ENCODE results near the gene USP25.
"Not testable (repeated sequence)": the region's sequence is repeated elsewhere in the genome, so short reads cannot be mapped to it uniquely, and the experiment has no call there.

USP25 gene

GRCh38 chr21:15731243-15731613 lies 1.4 kb downstream of the USP25 start:
- no peak for DNase-seq (ENCODE audit: low read depth)

- DNase-seq (ENCODE audit: low read depth), result no peak
Observed at GRCh38 chr21:15732290-15732995, 2.7 kb downstream of the USP25 start.

- DNase-seq (ENCODE audit: low read depth), result no peak
Observed at GRCh38 chr21:15732996-15733329, 3.2 kb downstream of the USP25 start.

DNA sequence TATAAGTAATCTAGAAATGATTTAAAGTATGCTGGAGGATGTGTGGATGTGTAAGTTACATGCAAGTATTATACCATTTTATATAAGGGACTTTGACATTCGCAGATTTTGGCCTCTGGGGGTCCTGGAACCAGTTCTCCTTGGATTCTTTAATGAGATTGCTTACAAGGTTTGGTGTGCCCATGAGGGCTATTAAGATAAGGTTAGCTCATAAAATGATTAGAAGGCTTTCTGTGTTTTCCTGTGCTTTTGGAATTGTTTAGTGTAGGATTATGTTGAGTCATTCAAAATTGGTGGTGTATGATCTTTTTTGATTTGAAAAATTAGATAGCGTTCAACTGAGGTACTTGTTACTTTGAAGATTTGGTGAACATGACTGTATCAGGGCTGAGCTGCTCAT lies 5.6 kb downstream of the USP25 start:
- no peak for DNase-seq (ENCODE audit: low read depth)

DNA sequence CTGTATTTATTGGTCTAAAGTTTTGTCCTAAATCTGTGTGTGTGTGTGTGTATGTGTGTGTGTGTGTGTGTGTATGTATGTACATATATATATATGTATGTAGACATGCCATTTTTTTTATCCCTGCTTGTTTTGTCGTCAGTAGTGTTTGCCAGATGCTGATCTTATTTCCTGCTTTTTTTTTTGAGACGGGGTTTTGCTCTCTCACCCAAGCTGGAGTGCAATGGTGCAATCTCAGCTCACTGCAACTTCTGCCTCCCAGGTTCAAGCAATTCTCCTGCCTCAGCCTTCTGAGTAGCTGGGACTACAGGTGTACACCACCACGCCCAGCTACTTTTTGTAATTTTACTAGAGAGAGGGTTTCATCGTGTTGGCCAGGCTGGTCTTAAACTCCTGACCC lies 6.1 kb downstream of the USP25 start:
- DNase-seq (ENCODE audit: low read depth), result not testable (repeated sequence)

DNA sequence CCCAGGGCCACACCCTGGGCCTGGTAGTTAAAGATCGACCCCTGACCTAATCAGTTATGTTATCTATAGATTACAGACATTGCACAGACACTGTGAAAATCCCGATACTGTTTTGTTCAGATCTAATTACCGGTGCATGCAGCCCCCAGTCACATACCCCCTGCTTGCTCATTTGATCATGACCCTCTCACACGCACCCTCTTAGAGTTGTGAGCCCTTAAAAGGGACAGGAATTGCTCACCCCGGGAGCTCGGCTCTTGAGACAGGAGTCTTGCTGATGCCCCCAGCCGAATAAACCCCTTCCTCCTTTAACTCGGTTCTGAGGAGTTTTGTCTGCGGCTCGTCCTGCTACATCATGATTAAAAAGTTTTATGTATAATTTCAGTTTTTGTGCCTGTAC lies 9.0 kb downstream of the USP25 start:
- DNase-seq (ENCODE audit: low read depth), result not testable (repeated sequence)

DNA sequence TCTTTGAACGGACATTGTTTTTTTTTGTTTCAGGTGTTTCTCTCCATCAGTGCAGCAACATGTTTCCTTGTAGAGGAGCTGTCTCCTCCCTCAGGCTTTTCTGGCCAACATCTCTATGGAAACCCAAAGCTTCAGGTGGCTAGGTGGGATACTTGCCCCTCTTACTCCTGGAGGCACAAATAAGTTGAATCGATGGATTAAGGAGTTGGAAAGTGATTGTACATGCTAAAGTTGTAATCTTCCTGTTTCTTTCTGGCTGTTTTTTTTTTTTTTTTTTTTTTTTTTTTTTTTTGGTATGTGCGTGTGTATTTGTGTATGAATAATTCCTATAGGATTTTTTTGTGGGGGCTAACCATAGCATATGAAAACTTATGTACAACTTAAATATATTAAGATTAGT lies 10.6 kb downstream of the USP25 start:
- DNase-seq (ENCODE audit: low read depth), result no peak

GRCh38 chr21:15741510-15741909 lies 11.7 kb downstream of the USP25 start:
- DNase-seq (ENCODE audit: low read depth), result no peak

GRCh38 chr21:15742052-15742670 lies 12.4 kb downstream of the USP25 start:
- no peak for DNase-seq (ENCODE audit: low read depth)

DNA sequence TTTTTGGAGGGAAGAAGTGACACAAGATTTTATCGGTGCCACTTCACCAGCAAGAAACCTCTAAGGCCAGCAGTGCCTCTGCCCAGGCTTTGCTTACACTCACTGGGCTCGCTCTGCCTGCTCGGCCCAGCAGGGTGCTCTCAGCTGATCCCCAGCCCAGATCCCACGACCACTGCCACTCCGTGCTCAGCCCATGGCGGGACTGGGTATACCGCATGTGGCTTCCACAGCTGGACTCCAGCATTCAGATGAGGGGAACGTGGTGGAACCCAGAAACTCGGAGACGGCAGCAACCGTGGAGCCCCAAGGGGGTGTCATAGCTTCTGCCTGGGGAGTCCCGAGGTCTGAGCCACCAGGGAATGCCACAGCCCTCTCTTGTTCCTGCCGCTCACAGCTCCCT lies 12.9 kb downstream of the USP25 start:
- DNase-seq (ENCODE audit: low read depth), result no peak

GRCh38 chr21:15743593-15743992 lies 13.8 kb downstream of the USP25 start:
- no peak for DNase-seq (ENCODE audit: low read depth)

DNA sequence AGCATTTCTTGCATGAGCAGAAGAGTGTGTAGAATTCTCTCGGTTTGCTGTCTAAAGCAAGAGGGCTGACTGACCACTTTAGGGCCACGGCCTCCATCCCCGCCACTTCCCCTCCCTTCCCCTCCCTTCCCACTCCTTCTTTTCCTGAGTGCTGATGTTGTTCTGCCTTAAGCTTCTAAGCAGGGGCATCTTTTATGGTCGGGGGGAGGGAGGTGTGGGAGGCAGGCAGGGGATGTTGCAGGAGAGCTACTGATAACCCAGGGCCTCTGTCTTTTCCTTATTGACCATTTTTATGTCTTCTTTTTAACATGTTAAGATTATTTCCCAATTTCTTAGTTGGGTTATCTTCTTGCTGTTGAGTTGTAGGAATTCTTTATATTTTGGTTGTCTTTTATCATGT lies 15.1 kb downstream of the USP25 start:
- DNase-seq (ENCODE audit: low read depth), result no peak

DNA sequence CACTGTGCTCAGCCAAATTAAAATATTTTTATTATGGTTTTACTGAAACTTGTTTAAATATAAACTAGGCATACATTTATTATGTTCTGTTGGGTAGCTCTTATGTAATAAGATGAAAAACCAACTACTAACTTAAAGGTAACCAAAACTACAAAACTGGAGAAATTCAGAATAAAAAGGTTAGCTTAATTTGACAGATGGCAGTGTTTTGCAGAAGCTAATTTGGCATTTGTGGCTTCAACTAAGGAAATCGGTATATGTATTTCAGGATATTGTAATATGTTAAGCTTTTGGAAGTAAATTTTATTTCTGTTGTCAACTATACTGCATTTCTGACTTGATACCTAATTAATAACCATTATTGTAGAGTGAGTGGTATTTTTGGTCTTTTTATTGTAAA lies 18.8 kb downstream of the USP25 start:
- DNase-seq (ENCODE audit: low read depth), result no peak

- DNase-seq (ENCODE audit: low read depth), result no peak
Observed at GRCh38 chr21:15749082-15749860, 19.5 kb downstream of the USP25 start.

GRCh38 chr21:15749861-15750159 lies 20.0 kb downstream of the USP25 start:
- DNase-seq (ENCODE audit: low read depth), result no peak

DNA sequence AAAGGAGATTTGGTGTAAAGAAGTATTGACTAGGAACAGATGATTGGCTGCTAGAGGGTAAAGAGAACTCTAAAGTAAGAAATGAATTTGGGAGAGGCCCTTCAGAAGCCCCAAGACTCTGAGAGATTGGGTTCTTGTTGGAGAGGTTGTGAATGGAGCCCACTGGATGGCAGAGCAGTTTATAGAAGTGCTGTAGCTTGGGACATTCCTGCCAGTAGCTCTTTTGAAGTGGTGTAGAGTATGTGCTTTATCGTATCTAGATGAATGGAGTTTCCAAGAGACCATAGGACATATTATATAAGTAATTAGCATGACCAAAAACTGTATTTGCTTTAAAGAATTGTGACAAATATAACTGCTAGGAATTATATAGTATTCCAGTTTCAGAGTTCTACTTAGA lies 21.3 kb downstream of the USP25 start:
- DNase-seq (ENCODE audit: low read depth), result no peak

- no peak for DNase-seq (ENCODE audit: low read depth)
Observed at GRCh38 chr21:15751546-15751945, 21.8 kb downstream of the USP25 start.

DNA sequence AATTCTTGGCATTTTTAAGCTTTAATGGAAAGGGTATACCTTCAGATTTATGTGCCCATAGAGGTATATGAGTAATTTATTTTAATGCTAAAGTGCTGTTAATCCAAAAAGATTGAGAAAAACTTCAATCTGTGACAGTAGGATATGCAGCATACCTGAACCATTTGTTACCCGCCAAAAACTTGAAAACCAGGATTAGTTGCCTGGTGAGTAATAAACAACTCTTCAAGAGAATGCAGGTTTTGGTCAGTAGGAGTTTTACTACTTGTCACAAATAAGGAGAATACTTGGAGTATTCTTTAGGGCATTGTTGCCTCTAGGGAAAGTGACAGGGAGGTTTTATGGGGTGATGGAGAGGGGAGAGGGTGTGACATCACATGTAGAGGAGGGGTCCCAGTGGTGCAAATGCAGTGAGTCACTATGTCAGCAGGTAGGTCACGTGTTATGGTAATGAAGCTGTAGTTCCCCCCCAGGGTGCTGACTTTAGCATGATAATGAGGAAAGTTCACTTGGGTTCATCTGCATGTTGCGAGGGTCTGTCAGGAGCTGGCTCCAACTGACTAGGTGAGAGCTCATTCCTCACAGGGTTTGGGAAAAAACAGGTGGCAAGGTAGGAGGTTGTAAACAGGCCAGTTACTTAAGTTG lies 23.1 kb downstream of the USP25 start:
- no peak for DNase-seq (ENCODE audit: low read depth)

DNA sequence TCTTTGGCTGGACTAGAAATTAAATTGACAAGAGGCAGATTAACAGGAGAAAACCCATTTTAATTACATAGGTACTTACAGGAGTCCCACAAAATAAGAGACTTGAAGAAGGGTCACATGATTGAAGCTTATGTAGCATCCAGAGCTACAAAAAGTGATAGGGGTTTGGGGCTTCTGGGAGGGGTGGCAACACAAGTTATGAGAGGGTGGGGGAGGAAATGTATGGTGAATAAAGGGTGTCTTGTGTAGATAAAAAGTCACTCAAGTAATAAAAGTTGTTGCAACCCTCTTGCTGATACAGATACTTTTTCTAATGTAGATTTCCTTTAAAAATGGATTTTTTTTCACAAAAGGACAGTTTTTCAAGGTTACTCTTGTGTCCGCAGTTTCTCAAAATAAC lies 24.0 kb downstream of the USP25 start:
- DNase-seq (ENCODE audit: low read depth), result no peak

- no peak for DNase-seq (ENCODE audit: low read depth)
Observed at GRCh38 chr21:15754640-15755039, 24.9 kb downstream of the USP25 start.

GRCh38 chr21:15755125-15755524 lies 25.3 kb downstream of the USP25 start:
- DNase-seq (ENCODE audit: low read depth), result no peak

DNA sequence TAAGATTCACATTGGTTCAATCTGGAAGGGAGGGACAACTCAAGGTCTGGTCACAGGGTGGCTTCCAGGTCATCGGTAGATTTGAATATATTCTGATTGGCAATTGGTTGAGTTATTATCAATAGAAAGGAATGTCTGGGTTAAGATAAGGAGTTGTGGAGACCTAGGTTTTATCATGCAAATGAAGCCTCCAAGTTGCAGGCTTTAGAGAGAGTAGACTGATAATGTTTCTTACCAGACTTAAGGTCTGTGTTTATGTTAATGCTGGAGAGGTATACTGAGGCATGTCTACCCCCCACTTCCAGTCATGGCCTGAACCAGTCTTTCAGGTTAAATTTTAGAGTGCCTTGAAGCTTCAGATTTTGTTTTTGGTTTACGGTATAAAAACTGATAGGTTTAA lies 29.7 kb downstream of the USP25 start:
- DNase-seq (ENCODE audit: low read depth), result no peak

GRCh38 chr21:15761507-15762100 lies 31.8 kb downstream of the USP25 start:
- no peak for DNase-seq (ENCODE audit: low read depth)

Data from T-helper 22 cell (primary cell).